Measurements from ENCODE around the gene FTO.

Gene FTO

DNA sequence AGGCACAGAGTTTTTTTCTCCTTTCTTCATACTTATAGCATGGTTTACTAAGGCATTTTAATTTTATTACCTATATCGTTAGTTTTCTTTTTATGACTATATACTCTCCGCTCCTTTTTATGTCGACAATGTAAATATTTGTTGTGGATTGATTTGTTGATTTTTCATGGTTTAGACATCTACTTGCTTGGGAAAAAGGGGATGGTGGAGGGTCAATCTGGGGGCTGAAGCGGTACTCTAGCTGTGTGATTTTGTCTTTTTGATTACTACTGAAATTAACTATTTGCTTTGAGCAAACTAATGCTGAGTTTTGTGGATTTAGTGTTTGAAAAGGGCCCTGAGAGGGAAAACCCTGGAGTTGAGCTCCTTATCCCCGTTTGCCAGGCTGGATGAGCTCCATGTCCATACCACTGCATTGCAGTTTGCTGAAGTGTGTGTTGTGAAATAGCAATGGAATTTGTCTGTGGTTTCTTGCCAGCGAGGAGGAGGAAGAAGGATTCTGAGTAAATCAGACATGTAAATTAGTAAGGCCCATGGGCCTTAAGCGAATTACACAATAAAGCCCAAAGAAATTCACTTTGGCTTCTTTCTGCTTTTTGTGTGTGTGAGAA is 72.0 kb downstream of the FTO start:
- DNase-seq (ENCODE audit: low read depth), result no peak
- no peak overlapping the region for H3K4me3 ChIP-seq (ENCODE audit: low read depth, low read length)
- TF ChIP-seq, protein P1, sequence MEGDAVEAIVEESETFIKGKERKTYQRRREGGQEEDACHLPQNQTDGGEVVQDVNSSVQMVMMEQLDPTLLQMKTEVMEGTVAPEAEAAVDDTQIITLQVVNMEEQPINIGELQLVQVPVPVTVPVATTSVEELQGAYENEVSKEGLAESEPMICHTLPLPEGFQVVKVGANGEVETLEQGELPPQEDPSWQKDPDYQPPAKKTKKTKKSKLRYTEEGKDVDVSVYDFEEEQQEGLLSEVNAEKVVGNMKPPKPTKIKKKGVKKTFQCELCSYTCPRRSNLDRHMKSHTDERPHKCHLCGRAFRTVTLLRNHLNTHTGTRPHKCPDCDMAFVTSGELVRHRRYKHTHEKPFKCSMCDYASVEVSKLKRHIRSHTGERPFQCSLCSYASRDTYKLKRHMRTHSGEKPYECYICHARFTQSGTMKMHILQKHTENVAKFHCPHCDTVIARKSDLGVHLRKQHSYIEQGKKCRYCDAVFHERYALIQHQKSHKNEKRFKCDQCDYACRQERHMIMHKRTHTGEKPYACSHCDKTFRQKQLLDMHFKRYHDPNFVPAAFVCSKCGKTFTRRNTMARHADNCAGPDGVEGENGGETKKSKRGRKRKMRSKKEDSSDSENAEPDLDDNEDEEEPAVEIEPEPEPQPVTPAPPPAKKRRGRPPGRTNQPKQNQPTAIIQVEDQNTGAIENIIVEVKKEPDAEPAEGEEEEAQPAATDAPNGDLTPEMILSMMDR (IDR thresholded peaks at IDR 0.05; ENCODE audit: low read depth, low read length, missing control alignments), result no peak

DNA sequence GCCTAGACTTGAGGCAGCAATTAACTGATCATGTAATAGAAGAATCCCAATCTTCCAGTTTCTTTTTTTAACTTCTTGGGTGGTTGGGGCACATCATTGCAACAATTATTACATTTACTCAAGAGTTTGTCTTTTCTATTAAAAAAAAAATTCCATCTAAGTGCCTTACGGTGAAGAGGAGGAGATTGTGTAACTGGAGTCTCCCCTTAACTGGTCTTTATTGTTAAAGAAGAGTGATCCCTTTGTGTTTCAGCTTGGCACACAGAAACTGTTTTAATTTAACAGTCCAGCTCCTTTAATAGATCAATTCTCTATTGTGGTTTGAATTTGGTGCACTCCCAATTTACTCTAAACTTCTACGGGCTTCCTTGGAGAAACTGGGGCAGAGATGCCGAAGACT is 75.2 kb downstream of the FTO start:
- no peak overlapping the region for H3K4me3 ChIP-seq (ENCODE audit: low read depth, low read length)
- TF ChIP-seq, protein P1 (IDR thresholded peaks at IDR 0.05; ENCODE audit: low read depth, low read length, missing control alignments), result no peak
- no peak for DNase-seq (ENCODE audit: low read depth)

DNA sequence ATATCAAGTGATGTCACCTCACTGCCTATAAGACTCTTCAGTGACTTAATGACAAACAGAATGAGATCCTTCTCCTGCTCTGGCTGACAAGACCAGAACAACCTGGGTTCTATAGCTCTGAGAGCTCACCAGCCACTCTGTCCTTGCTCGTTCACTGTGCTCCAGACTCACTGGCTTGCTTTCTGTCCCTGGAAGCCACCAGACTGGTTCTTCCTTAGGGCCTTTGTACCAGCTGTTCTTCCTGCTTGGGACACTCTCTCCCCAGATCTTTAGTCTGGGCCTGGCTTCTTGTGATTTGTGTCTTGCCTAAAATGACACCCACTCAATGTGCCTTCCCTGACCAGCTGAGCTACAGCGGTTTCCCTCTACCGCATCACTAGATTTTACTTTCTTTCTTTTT is 76.1 kb downstream of the FTO start:
- TF ChIP-seq, protein P1 (IDR thresholded peaks at IDR 0.05; ENCODE audit: low read depth, low read length, missing control alignments), result no peak
- H3K4me3 ChIP-seq (ENCODE audit: low read depth, low read length), result no peak overlapping the region
- no peak for DNase-seq (ENCODE audit: low read depth)

DNA sequence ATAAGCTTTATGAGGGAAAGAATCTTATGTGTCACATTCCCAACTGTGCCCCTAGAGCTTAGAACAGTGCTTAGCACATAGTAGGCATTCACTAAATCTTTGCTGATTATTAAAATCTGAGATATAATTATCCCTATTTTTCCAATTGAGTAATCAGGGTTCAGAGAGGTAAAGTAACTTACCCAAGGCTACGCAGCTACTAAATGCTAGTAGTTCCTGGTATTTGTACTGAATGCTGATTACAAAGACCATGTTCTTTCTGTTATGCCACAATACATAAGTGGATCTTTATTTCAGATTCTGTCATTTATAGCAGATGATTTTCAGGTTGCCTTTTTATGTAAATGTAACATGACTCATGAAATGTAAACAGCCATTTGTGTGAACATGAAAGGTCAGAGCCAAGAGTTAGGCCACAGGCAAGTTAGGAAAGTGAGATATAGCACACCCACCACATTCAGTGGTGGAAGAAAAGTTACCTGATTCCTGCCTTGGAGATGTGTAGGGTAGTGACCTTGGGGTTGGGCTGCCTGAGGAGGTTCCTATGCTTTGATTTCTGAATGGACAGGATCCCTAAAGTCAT is 77.2 kb downstream of the FTO start:
- no peak overlapping the region for H3K4me3 ChIP-seq (ENCODE audit: low read depth, low read length)
- no peak for DNase-seq (ENCODE audit: low read depth)
- TF ChIP-seq, protein P1 (IDR thresholded peaks at IDR 0.05; ENCODE audit: low read depth, low read length, missing control alignments), result no peak

DNA sequence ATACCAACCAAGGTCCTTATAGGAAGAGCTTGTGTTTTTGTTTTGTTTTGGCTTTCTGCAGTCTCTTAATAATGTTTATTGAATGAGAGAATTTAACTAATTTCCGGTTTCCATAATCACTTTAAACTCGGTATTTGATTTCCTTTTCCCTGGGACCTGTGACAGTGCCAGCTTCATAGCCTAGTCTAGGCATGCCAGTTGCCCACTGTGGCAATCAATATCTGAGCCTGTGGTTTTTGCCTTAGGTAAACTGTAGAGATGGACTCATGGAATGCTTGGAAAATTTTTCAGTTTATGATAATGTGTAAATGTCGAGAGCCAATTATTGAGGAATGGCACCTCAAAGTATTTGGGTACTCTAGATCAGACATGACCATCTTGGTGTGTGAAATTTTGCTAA is 78.2 kb downstream of the FTO start:
- TF ChIP-seq, protein P1 (IDR thresholded peaks at IDR 0.05; ENCODE audit: low read depth, low read length, missing control alignments), result no peak
- DNase-seq (ENCODE audit: low read depth), result no peak

DNA sequence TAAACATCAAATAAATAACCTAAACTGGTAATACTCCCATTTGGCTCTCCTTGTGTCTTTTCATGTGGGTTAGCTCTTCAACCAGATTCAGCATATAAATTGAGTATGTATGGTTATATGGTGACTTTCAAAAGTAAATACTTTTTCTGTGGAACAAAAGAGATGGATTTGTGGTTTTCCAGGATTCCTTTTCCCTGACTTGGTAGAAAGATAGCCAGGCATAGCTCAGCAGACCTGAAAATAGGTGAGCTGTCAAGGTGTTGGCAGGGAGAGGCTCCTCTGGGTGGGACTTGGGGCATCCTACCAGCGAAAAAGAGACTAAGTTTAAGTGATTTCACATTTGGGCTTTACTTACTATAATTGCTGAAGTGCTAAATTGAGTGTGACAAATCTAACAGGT is 80.3 kb downstream of the FTO start:
- TF ChIP-seq, protein P1 (IDR thresholded peaks at IDR 0.05; ENCODE audit: low read depth, low read length, missing control alignments), result no peak
- no peak overlapping the region for H3K4me3 ChIP-seq (ENCODE audit: low read depth, low read length)
- DNase-seq (ENCODE audit: low read depth), result no peak

More for the DNA sequence above, 78.2 kb downstream of the FTO start:
- no peak overlapping the region for H3K4me3 ChIP-seq (ENCODE audit: low read depth, low read length)

DNA sequence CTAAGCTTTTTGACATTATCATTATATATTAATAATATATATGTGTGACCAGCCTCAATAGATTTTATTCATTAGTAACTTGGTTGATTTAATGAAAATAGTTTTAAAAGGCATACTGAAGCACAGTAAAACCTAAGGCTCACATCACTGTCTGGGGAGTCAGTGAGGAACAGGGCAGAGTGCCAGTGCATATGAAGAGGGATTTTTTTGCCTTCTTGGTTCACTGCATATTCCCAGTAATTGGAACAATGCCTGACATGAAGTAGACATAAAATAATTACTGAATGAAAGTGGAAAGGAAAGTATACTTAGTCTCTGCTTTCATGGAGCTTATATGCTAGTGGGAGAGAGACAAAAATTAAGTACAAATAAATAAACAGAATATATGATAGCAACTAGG is 81.1 kb downstream of the FTO start:
- DNase-seq (ENCODE audit: low read depth), result no peak
- no peak overlapping the region for H3K4me3 ChIP-seq (ENCODE audit: low read depth, low read length)
- TF ChIP-seq, protein P1 (IDR thresholded peaks at IDR 0.05; ENCODE audit: low read depth, low read length, missing control alignments), result no peak
